Islet precursor cell (in vitro differentiated cells): ENCODE measurements around the gene MOSPD2.

Experiments
- DNase-seq: peaks from one replicate; pipeline ENCODE4 v3.0.0-alpha.2; 2018

Gene MOSPD2

GRCh38 chrX:14872851-14873675 is at the start of gene MOSPD2, which contains the start of gene FANCB:
Gene MOSPD2, plus strand, starts transcription at chrX:14873421. Its CDS starts 108 bp downstream, at chrX:14873529.
Gene FANCB, minus strand, starts transcription at chrX:14873069. Its CDS starts 7,559 bp downstream, at chrX:14865510.
- peak; percentile 98 for DNase-seq

DNA sequence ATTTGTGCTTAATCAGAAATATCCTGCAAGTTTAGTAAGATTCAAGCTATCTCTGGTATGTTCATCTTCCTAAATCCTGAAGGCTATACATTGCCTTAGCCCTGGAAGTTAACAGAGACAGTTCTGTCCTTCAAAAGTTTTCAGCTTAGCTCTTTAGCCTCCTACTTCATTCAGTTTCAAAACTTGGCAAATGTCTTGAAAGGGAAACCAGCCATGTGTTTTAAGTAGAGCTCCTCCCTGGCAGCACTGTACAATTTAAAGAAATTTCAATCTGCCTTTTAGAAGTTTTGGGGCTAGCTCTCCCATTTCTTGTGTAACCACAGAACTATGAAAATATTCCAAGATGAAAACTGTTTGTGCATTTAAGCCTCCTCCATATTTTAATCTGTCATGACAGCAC is 47.4 kb upstream of the MOSPD2 start:
- no peak for DNase-seq

- no peak for DNase-seq
Observed at GRCh38 chrX:14826319-14826718, 46.9 kb upstream of the MOSPD2 start.

GRCh38 chrX:14829643-14830042 is 43.6 kb upstream of the MOSPD2 start:
- no peak for DNase-seq

- DNase-seq: peak; percentile 54
Observed at GRCh38 chrX:14832151-14832550, 41.1 kb upstream of the MOSPD2 start.

DNA sequence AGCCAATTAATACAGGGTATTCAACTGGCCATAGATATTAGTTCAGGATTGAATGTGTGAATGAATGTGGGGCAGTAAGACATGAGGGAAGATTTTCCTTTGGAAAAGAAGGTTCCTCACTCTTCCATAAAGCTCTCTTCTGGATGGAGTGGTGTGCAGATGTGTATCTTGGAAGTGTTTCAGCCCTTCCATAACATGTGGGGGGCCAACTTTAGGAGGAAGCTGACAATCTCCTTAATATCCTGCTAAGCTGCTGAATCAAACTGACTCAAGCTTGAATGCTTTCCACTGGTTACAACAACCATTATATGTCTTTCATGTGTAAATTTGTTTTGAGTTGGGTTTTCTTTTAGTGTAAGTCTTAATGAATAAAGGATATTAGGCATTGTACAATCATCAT is 40.6 kb upstream of the MOSPD2 start:
- DNase-seq: no peak

- DNase-seq: no peak
Observed at GRCh38 chrX:14837155-14837554, 36.1 kb upstream of the MOSPD2 start.

- no peak for DNase-seq
Observed at GRCh38 chrX:14843666-14844065, 29.6 kb upstream of the MOSPD2 start.

- no peak for DNase-seq
Observed at GRCh38 chrX:14851526-14851925, 21.7 kb upstream of the MOSPD2 start.

DNA sequence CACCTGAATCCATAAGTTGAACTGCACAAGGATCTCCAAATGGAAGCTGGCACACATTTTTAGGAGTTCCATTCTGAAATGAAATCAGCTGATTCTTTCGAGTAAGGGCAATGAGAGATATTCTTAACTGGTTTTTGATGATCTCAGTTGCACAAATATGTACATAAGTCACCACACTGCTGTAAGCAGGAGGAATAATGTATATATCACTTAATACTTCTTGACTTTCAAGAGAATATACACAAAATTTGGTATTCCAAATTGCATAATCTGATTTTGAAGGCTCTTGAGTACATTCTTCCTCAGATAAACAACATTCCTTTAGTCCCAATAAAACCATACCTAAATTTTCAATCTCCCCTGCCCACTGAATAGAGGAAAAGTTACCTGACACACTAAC is 8.6 kb upstream of the MOSPD2 start:
- DNase-seq: no peak

DNA sequence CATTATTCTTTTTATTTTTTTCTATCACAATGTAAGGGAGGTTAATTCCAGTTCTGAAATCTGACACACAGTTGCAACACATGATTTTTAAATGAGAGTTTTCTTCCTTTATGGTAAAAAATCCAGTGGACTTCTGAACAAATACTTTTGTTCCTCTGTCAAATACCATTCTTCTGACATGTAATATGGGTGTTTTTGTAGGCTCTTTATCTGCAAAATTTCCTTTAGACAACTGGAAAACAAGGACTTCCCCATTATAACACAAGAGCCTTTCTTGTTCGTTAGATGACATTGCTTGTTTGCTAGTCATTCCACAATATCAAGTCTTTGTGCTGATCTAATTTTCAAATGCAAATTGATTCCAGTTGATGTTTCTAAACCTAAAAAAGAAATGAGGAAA is 8.0 kb upstream of the MOSPD2 start:
- DNase-seq: no peak

- DNase-seq: no peak
Observed at GRCh38 chrX:14871767-14872166, 1.5 kb upstream of the MOSPD2 start.

- no peak for DNase-seq
Observed at GRCh38 chrX:14872355-14872754, 866 bp upstream of the MOSPD2 start.

DNA sequence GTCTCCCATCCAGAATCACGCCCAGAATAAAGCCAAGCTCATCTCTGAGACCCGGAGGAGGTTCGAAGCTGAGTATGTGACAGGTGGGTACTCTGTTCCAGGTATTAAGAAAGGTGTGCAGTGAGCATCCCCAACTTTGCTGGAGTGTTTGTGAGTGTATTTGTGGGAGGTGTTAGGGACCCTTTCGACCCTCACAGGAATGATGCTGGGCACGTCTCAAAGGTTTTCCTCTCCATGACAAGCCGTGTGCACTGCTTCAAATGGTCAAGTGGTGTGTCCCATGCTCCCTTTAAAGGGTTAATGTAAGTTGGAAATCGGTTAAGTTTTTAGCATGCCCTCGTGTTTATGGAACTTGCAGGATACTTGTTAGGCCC is 442 bp downstream of the MOSPD2 start:
- no peak for DNase-seq

DNA sequence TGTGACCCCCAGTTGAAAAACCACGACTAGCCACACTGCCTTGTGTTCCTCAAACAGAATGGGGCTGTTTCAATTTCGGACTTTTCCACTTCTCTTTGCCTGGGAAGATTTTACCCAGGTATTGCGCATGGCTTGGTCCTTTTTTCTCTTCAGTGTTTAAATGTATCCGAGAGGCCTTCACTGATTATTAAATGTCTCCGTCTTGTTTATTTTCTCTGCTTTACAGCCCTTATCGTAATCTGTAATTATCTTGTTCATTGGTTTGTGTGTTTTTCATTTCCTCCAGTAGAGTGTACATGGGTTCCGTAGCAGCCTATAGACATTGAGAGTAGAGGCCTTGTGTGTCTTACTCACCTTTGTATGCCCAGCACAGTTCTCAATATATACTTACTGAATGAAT is 2.4 kb downstream of the MOSPD2 start:
- DNase-seq: no peak

DNA sequence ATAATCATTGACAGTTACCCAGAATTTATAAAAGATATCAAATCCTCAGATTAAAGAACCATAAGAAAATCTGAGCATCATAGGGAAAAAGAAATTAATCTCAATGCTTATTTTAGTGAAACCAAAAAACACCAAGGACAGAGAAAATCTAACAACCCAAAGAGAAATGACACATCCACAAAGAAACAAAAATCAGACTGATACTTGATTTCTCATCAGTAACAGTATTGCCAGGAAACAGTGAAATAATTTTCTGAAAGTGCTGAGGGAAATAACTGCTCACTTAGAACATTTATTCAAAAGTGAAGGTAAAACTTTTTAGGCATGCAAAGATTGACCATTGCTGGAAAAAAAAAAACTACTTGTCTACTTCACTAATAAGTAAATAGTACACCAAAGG is 10.6 kb downstream of the MOSPD2 start:
- no peak for DNase-seq

DNA sequence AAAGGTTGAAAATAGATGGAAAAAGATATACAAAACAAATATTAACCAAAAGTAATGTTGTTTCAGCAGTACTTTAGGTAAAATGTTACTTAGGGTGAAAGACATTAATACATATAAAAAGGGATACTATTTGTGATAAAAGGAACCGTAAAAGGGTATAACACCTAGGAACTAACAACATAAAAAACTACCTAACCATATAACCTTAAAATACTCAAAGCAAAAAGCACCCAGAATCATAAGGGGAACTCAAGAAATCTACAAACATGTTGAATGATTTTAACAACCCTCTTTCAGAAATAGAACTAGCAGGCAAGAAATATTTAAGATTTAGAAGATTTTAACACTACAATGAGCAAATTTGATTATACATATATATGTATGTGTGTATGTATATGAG is 11.5 kb downstream of the MOSPD2 start:
- no peak for DNase-seq

DNA sequence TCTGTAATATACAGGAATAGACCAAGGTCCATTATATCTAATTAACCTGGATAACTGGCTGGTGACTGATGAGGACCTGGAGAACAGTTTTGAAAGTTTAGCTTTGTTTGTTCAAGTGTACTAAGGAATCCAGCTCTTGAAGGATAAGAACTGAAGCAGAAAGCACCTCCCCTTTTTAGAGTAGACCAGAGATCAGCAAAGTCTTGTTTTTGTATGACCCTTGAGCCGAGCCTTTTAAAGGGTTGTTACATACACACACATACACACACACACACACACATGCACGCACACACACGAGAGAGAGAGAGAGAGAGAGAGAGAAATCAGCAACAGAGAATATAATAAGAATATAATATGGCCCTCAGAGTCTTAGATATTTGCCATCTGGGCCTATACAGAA is 13.0 kb downstream of the MOSPD2 start:
- DNase-seq: no peak

DNA sequence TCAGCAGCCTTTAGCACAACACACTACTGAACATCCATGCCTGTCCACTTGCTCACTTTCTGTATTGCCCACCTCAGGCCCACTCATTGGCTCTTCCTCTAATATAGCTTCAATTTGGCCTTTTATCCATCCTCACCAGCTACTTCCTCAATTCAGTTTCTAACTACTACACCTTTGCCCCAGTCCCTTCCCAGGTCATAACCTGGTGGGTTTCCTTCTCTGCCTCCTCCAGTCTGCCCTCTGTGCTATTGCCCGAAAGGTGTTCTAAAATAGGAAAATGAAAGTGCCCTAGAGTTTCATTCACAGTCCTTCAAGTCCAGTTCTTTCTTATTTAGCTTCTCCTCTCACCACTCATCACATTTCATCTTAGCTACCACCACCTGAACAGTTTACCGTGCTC is 23.1 kb downstream of the MOSPD2 start:
- DNase-seq: no peak

DNA sequence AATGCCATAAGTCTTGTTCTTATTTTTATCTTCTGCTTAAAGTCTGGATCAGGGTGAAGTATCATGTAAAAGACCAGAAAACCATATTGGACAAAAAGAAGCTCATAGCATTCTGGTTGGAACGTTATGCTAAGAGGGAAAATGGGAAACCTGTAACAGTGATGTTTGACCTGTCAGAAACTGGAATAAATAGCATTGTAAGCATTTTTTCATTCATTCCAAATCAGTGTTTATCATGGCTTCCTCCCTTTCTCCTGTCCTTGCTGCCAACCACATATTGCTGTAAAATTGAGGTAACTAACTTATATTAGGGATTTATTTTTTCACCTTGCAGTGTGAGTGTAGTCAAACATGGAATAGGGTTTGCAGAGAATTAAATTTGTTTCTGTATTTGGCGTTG is 23.8 kb downstream of the MOSPD2 start:
- DNase-seq: no peak

GRCh38 chrX:14899607-14900006 is 26.4 kb downstream of the MOSPD2 start:
- DNase-seq: no peak

DNA sequence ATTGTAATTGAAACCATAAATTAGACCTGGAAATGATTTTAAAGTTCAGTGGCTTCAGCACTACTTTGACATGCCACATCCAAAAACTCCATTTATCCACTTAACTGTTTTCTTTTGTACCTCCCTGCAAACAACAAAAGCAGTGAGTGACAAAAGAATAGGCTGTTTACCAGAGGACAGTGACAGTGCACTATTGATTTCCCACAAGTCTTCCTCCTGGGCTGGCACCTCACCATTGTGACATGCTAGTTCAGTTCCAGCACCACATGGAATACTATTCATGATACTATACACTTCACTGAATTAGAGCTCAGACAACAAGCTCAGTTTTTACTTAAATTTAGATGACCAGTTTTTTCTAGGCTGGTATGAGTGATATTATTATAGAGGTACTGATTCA is 29.3 kb downstream of the MOSPD2 start:
- DNase-seq: no peak

GRCh38 chrX:14903891-14904290 is 30.7 kb downstream of the MOSPD2 start:
- DNase-seq: no peak

DNA sequence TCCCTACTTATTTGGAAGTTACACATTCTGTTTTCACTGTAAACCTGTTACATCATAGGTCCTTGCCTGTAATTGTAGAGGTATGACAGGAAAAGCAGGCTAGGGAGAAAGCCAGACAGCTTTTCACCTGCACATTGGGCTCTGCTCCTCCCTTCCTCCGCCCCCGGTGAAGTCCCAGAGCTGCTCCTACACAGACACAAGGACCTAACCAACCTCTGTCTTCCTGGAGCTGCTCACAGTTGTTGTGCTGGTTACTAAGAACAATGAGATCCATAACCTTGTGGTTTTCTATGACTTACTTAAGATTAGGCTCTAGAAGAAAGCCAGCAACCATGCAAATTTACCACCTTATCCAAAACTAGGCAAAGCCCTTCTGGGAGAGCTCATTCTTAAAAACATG is 40.0 kb downstream of the MOSPD2 start:
- DNase-seq: peak; percentile 75

DNA sequence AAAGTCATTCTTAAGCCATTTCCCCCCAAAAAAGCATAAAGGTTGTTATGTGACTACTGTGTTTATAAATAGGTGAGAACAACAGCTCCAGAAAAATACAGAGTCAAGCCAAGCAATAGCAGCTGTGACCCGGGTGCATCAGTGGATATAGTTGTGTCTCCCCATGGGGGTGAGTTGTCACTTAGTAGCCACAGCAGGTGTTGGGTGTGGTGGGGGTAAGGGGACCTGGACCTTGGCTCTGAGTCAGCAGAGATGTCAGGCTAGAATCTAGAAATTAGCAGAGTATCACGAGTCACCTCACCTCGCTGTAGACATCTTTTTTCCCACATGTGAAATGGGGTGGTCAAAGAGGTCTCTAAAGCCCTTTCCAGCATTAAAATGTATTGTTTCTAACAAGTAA is 42.4 kb downstream of the MOSPD2 start:
- no peak for DNase-seq
